Measurements from ENCODE around the gene ATP6V1C2. TPM values are rescaled to one million over a fixed set of nuclear protein-coding genes. Genes with fewer than 3 reads are reported as not detected.

The ATP6V1C2 gene
- total RNA-seq, 3 donors from 2014 or later (not counting 1 experiment from before 2014, with no cell fraction given): 0.92 TPM; not detected in 2

DNA sequence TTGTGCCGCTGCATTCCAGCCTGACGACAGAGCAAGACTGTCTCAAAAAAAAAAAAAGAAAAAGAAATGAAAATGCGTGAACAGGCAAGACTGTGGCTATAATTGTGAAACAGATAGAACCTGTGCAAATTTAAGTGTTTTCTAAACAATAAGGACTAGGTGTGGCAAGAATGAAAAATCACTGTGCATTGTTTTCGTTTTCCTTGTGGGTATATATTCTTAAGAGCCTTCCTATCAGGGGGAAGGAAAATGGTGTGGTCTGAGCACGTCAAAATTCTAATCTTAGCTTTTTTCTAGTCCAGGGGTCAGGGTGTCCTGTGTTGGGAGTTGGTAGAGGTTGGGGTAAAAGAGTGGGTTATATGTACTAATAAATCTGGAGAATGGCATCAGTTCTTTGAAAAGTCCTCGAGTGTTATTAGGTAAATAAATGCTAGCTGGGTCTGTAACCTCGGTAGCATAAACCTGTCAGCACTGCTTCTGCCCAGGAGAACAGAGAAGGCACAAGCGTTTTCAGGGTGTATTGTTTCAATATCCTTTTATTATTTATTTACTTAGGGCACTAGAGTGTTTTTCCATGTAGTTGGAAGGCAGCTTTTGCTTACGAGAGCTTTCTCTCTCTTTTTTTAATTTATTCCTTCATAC, 11.6 kb downstream of the ATP6V1C2 start:
- Histone ChIP-seq H3K27ac (ENCODE audit: low read length) (no peak overlapping the region), H3K9me3 (ENCODE audit: control insufficient read depth, insufficient read depth, low read length) (no peaks in the 10 kb centered on the region), H3K4me1 (ENCODE audit: control insufficient read depth, insufficient read depth, low read length) (no peaks in the 10 kb centered on the region), H3K27me3 (ENCODE audit: control insufficient read depth, insufficient read depth, low read length) (no peaks in the 10 kb centered on the region), H3K36me3 (ENCODE audit: control insufficient read depth, insufficient read depth, low read length) (no peaks in the 10 kb centered on the region), H3K4me3 (ENCODE audit: low read length) (no peak overlapping the region)
- intact Hi-C loops (cut with micrococcal nuclease): no loop called here
- H3K9me3 Mint-ChIP-seq: no peaks in the 10 kb centered on the region
- H3K4me1 Mint-ChIP-seq: no peaks in the 10 kb centered on the region
- WGBS (ENCODE audit: insufficient coverage): 77% methylated on average over 7 of the region's 9 CpGs
- H3K4me3 Mint-ChIP-seq: no peak overlapping the region
- DNase-seq: no peak
- no peaks in the 10 kb centered on the region for H3K36me3 Mint-ChIP-seq
- H3K27ac Mint-ChIP-seq: no peak overlapping the region
- ATAC-seq: no peak
- TF ChIP-seq, protein P1, sequence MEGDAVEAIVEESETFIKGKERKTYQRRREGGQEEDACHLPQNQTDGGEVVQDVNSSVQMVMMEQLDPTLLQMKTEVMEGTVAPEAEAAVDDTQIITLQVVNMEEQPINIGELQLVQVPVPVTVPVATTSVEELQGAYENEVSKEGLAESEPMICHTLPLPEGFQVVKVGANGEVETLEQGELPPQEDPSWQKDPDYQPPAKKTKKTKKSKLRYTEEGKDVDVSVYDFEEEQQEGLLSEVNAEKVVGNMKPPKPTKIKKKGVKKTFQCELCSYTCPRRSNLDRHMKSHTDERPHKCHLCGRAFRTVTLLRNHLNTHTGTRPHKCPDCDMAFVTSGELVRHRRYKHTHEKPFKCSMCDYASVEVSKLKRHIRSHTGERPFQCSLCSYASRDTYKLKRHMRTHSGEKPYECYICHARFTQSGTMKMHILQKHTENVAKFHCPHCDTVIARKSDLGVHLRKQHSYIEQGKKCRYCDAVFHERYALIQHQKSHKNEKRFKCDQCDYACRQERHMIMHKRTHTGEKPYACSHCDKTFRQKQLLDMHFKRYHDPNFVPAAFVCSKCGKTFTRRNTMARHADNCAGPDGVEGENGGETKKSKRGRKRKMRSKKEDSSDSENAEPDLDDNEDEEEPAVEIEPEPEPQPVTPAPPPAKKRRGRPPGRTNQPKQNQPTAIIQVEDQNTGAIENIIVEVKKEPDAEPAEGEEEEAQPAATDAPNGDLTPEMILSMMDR (IDR thresholded peaks at IDR 0.05): no peak
- H3K27me3 Mint-ChIP-seq (ENCODE audit: low read depth in 2 of 2): peaks cover 0 to 15% of the 10 kb centered on the region in 2 donors

DNA sequence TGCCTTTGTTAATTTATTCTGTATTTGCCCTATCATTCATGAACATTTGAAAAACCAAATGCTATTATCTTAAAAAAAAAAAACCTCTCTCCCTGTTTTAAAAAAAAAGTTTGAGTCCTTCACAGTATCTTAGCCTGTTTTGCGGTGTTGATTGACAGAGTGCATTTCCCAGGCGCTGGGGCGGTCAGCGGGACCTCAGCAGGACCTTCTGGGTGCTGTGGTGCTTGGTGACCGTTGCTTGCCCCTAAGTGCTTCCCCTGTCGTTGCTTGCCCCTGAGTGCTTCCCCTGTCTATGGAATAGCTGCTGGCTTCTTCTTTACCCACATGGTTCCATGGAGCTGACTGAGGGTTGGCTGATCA, 12.1 kb downstream of the ATP6V1C2 start:
- DNase-seq (no peak), ATAC-seq (no peak)
- intact Hi-C loops (cut with micrococcal nuclease): no loop called here
- Histone ChIP-seq H3K36me3 (ENCODE audit: control insufficient read depth, insufficient read depth, low read length) (no peaks in the 10 kb centered on the region), H3K27me3 (ENCODE audit: control insufficient read depth, insufficient read depth, low read length) (no peaks in the 10 kb centered on the region), H3K9me3 (ENCODE audit: control insufficient read depth, insufficient read depth, low read length) (no peaks in the 10 kb centered on the region), H3K4me1 (ENCODE audit: control insufficient read depth, insufficient read depth, low read length) (no peaks in the 10 kb centered on the region), H3K27ac (ENCODE audit: low read length) (no peak overlapping the region), H3K4me3 (ENCODE audit: low read length) (no peak overlapping the region)
- Mint-ChIP-seq H3K4me3 (no peak overlapping the region), H3K27ac (no peak overlapping the region), H3K4me1 (no peaks in the 10 kb centered on the region), H3K9me3 (no peaks in the 10 kb centered on the region), H3K27me3 (ENCODE audit: low read depth in 2 of 2) (peaks cover 0 to 15% of the 10 kb centered on the region in 2 donors), H3K36me3 (no peaks in the 10 kb centered on the region)
- 69% methylated on average over 6 of the region's 6 CpGs for WGBS (ENCODE audit: insufficient coverage)
- TF ChIP-seq, protein P1 (IDR thresholded peaks at IDR 0.05): no peak

DNA sequence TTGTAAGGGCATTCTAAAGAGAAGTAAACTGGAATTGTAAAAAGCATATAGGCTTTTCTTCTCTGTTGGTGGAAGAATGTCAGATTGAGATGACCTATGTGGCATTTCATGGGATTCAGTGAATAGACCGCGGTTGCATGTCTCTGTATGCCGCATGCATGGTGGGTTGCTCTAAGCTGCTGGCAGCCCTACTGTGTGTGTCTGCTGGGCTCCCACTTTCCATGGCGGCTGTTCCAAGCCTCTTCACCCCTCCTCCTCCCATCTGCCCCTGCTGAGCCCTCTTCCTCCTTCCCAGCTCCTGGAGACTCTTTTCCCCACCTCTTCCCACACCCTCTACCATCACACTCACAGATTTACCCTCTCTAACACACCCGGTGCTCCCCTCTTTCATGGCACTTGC, 12.6 kb downstream of the ATP6V1C2 start:
- Mint-ChIP-seq H3K4me1 (no peaks in the 10 kb centered on the region), H3K9me3 (no peaks in the 10 kb centered on the region), H3K4me3 (no peak overlapping the region), H3K27me3 (ENCODE audit: low read depth in 2 of 2) (peaks cover 0 to 15% of the 10 kb centered on the region in 2 donors), H3K27ac (no peak overlapping the region), H3K36me3 (no peaks in the 10 kb centered on the region)
- WGBS (ENCODE audit: insufficient coverage): 96% methylated on average over 4 of the region's 5 CpGs
- TF ChIP-seq, protein P1 (IDR thresholded peaks at IDR 0.05): no peak
- no peaks in the 10 kb centered on the region for H3K4me1 ChIP-seq (ENCODE audit: control insufficient read depth, insufficient read depth, low read length)
- no peaks in the 10 kb centered on the region for H3K27me3 ChIP-seq (ENCODE audit: control insufficient read depth, insufficient read depth, low read length)
- DNase-seq (no peak), ATAC-seq (no peak)
- intact Hi-C loops (cut with micrococcal nuclease): no loop called here
- no peak overlapping the region for H3K27ac ChIP-seq (ENCODE audit: low read length)
- H3K36me3 ChIP-seq (ENCODE audit: control insufficient read depth, insufficient read depth, low read length): no peaks in the 10 kb centered on the region
- H3K9me3 ChIP-seq (ENCODE audit: control insufficient read depth, insufficient read depth, low read length): no peaks in the 10 kb centered on the region
- H3K4me3 ChIP-seq (ENCODE audit: low read length): no peak overlapping the region

DNA sequence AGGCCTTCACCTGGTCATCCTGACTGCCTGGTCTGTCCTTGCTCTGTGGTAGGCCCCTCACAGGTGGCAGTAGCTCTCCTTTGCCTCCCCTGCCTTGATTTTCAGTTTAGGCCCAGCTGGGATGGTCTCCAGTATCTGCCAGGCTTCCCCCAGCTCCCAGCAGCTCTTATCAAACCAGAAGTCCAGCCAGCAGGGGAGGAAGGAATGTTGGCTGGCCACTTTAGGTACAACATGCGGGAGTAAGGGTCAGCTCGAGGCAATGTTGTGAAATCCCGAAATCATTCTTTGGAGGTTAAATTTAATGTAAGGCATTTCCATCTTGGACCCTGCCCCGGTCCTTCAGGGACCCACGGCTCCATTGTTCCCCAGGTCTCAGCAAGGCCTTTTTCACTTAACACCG, 16.8 kb downstream of the ATP6V1C2 start:
- no peak for DNase-seq
- Histone ChIP-seq H3K4me1 (ENCODE audit: control insufficient read depth, insufficient read depth, low read length) (no peaks in the 10 kb centered on the region), H3K36me3 (ENCODE audit: control insufficient read depth, insufficient read depth, low read length) (no peaks in the 10 kb centered on the region), H3K27ac (ENCODE audit: low read length) (no peak overlapping the region), H3K4me3 (ENCODE audit: low read length) (no peak overlapping the region), H3K9me3 (ENCODE audit: control insufficient read depth, insufficient read depth, low read length) (no peaks in the 10 kb centered on the region), H3K27me3 (ENCODE audit: control insufficient read depth, insufficient read depth, low read length) (no peaks in the 10 kb centered on the region)
- Mint-ChIP-seq H3K9me3 (no peaks in the 10 kb centered on the region), H3K4me1 (no peaks in the 10 kb centered on the region), H3K36me3 (no peaks in the 10 kb centered on the region), H3K27me3 (ENCODE audit: low read depth in 2 of 2) (peaks cover 0 to 12% of the 10 kb centered on the region in 2 donors), H3K27ac (no peak overlapping the region), H3K4me3 (no peak overlapping the region)
- 96% methylated on average over 6 of the region's 6 CpGs for WGBS (ENCODE audit: insufficient coverage)
- TF ChIP-seq, protein P1 (IDR thresholded peaks at IDR 0.05): no peak
- intact Hi-C loops (cut with micrococcal nuclease): no loop called here
- ATAC-seq: no peak

Data from natural killer cell (primary cell).